Neural cell (in vitro differentiated cells): ENCODE measurements around the gene ARMC9. TPM values are rescaled to one million over a fixed set of nuclear protein-coding genes. Genes with fewer than 3 reads are reported as not detected.

Source experiments
- H2AFZ ChIP-seq: fragments of 200-600, 300-800 bp; sonication (generic), shearing (Covaris generic); 2 replicates; pipeline ENCODE4 v1.6.0; 2014; ENCODE audit warnings: low read depth, mild to moderate bottlenecking, antibody characterized with exemption, low read length, moderate library complexity
- H3F3A ChIP-seq: fragments of 200-600 bp; shearing (Covaris generic); 2 replicates; pipeline ENCODE4 v1.6.1; 2016; ENCODE audit warnings: mild to moderate bottlenecking, moderate library complexity, mixed read lengths, antibody characterized with exemption, low read length; ENCODE audit not compliant: insufficient read depth, poor library complexity, severe bottlenecking
- H3K27ac ChIP-seq: fragments of 200-600, 300-800 bp; sonication (generic), shearing (Covaris generic); 2 replicates; pipeline ENCODE4 v1.5.1; 2014; ENCODE audit warnings: mild to moderate bottlenecking, low read length, moderate library complexity
- H3K27me3 ChIP-seq: fragments of 300-800, 200-600 bp; sonication (generic), shearing (Covaris generic); 2 replicates; pipeline ENCODE4 v1.6.0; 2014; ENCODE audit warnings: mild to moderate bottlenecking, low read depth, low read length, moderate library complexity; ENCODE audit not compliant: insufficient read depth
- H3K36me3 ChIP-seq: fragments of 300-800, 200-600 bp; sonication (generic), shearing (Covaris generic); 2 replicates; pipeline ENCODE4 v1.5.1; 2014; ENCODE audit warnings: mild to moderate bottlenecking, antibody characterized with exemption, low read length, moderate library complexity; ENCODE audit not compliant: insufficient read depth
- H3K4me2 ChIP-seq: fragments of 300-800, 200-600 bp; sonication (generic), shearing (Covaris generic); 2 replicates; pipeline ENCODE4 v1.6.0; 2014; ENCODE audit warnings: mild to moderate bottlenecking, low read length
- H3K4me3 ChIP-seq: fragments of 300-800, 200-600 bp; sonication (generic), shearing (Covaris generic); 2 replicates; pipeline ENCODE4 v1.5.1; 2014; ENCODE audit warnings: mild to moderate bottlenecking, low read length, moderate library complexity
- H3K79me2 ChIP-seq: fragments of 200-600 bp; shearing (Covaris generic); replicated peaks from 2 replicates; pipeline ENCODE4 v1.6.0; 2014; ENCODE audit warnings: mild to moderate bottlenecking, low read length, moderate library complexity; ENCODE audit not compliant: insufficient read depth
- H3K9ac ChIP-seq: fragments of 300-800, 200-600 bp; sonication (generic), shearing (Covaris generic); 2 replicates; pipeline ENCODE4 v1.6.1; 2016; ENCODE audit warnings: mild to moderate bottlenecking, low read length, mixed read lengths
- H3K9me2 ChIP-seq: fragments of 200-600 bp; shearing (Covaris generic); 2 replicates; pipeline ENCODE4 v1.6.1; 2016; ENCODE audit warnings: mild to moderate bottlenecking, low read length, mixed read lengths; ENCODE audit not compliant: insufficient read depth
- H3K9me3 ChIP-seq: fragments of 200-600, 300-800 bp; sonication (generic), shearing (Covaris generic); 2 replicates; pipeline ENCODE4 v1.6.1; 2016; ENCODE audit warnings: mild to moderate bottlenecking, mixed run types, low read length, moderate library complexity, mixed read lengths
- H4K20me1 ChIP-seq: fragments of 200-600 bp; shearing (Covaris generic); 2 replicates; pipeline ENCODE4 v1.6.1; 2016; ENCODE audit warnings: mild to moderate bottlenecking, mixed run types; ENCODE audit not compliant: insufficient read depth
- EP300 ChIP-seq: fragments of 450-650 bp; conservative IDR thresholded peaks from 2 replicates; pipeline ENCODE4 v1.6.1; 2014; ENCODE audit warnings: antibody characterized with exemption, mild to moderate bottlenecking, moderate library complexity; ENCODE audit not compliant: poor library complexity, severe bottlenecking
- EZH2 ChIP-seq: fragments of 200-600, 300-800 bp; shearing (Covaris generic), sonication (generic); IDR thresholded peaks from 2 replicates; pipeline ENCODE4 v1.6.1; 2014; ENCODE audit warnings: antibody characterized with exemption, low read length, borderline replicate concordance, mild to moderate bottlenecking; ENCODE audit not compliant: insufficient read depth, poor library complexity, severe bottlenecking
- MXI1 ChIP-seq: fragments of 450-650 bp; conservative IDR thresholded peaks from 2 replicates; pipeline ENCODE4 v1.6.1; 2014; ENCODE audit warnings: antibody characterized with exemption, mild to moderate bottlenecking; ENCODE audit not compliant: poor library complexity, severe bottlenecking
- POLR2AphosphoS5 ChIP-seq: IDR thresholded peaks from 2 replicates; pipeline ENCODE4 v1.6.1; 2012
- RAD21 ChIP-seq: fragments of 450-650 bp; conservative IDR thresholded peaks from 2 replicates; pipeline ENCODE4 v1.6.1; 2014; ENCODE audit warnings: antibody characterized with exemption, mild to moderate bottlenecking, moderate library complexity
- SMC3 ChIP-seq: fragments of 450-650 bp; conservative IDR thresholded peaks from 2 replicates; pipeline ENCODE4 v1.6.1; 2014; ENCODE audit warnings: antibody characterized with exemption, mild to moderate bottlenecking, moderate library complexity; ENCODE audit not compliant: poor library complexity
- TAF1 ChIP-seq: IDR thresholded peaks from 2 replicates; pipeline ENCODE4 v1.6.1; 2012; ENCODE audit warnings: low read depth
- polyA plus RNA-seq: library from polyadenylated mRNA; depleted of rRNA; stranded (reverse); fragments of >200 nt; gene quantifications from 2 replicates; pipeline ENCODE4 v1.2.3, GENCODE V29; 2014
- TF ChIP-seq, protein P1 (sequence below): IDR thresholded peaks from 2 replicates; pipeline ENCODE4 v1.6.1; 2012; ENCODE audit warnings: borderline replicate concordance
- TF ChIP-seq, protein P2 (sequence below): fragments of 450-650 bp; IDR thresholded peaks from 2 replicates; pipeline ENCODE4 v1.5.1; 2014; ENCODE audit warnings: antibody characterized with exemption, mild to moderate bottlenecking, moderate library complexity; ENCODE audit not compliant: poor library complexity, severe bottlenecking

Gene ARMC9
- polyA plus RNA-seq, 1 donor from 2014 or later: 13.9 TPM

DNA sequence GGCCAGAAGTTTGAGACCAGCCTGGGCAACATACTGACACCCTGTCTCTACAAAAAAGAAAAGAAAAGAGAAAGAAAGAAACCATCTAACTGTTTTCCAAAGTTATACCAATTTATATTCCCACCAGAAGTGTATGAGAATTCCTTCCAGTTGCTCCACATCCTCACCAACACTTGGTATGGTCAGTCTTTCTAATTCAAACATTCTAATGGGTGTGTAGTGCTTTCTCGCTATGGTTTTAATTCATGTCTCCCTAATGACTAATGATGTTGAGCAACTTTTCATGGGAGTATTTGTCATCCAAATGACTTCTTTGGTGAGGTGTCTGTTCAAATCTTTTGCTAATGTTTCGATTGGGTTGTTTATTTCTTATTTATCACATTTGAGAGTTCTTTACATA lies 186.5 kb downstream of the ARMC9 start:
- Histone ChIP-seq H3K4me2 (no peak overlapping the region), H3K9me2 (no peaks in the 10 kb centered on the region), H3F3A (no peaks in the 10 kb centered on the region), H3K36me3 (no peaks in the 10 kb centered on the region), H3K9ac (no peak overlapping the region), H3K27ac (no peak overlapping the region), H2AFZ (no peak overlapping the region), H3K27me3 (no peaks in the 10 kb centered on the region), H3K9me3 (no peaks in the 10 kb centered on the region), H3K79me2 (no peaks in the 10 kb centered on the region), H4K20me1 (no peaks in the 10 kb centered on the region), H3K4me3 (no peak overlapping the region)
- TF ChIP-seq, protein P1, sequence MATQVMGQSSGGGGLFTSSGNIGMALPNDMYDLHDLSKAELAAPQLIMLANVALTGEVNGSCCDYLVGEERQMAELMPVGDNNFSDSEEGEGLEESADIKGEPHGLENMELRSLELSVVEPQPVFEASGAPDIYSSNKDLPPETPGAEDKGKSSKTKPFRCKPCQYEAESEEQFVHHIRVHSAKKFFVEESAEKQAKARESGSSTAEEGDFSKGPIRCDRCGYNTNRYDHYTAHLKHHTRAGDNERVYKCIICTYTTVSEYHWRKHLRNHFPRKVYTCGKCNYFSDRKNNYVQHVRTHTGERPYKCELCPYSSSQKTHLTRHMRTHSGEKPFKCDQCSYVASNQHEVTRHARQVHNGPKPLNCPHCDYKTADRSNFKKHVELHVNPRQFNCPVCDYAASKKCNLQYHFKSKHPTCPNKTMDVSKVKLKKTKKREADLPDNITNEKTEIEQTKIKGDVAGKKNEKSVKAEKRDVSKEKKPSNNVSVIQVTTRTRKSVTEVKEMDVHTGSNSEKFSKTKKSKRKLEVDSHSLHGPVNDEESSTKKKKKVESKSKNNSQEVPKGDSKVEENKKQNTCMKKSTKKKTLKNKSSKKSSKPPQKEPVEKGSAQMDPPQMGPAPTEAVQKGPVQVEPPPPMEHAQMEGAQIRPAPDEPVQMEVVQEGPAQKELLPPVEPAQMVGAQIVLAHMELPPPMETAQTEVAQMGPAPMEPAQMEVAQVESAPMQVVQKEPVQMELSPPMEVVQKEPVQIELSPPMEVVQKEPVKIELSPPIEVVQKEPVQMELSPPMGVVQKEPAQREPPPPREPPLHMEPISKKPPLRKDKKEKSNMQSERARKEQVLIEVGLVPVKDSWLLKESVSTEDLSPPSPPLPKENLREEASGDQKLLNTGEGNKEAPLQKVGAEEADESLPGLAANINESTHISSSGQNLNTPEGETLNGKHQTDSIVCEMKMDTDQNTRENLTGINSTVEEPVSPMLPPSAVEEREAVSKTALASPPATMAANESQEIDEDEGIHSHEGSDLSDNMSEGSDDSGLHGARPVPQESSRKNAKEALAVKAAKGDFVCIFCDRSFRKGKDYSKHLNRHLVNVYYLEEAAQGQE: no peak
- TF ChIP-seq EP300 (no peak), POLR2AphosphoS5 (no peak), SMC3 (no peak), TAF1 (no peak), EZH2 (no peak), MXI1 (no peak)

DNA sequence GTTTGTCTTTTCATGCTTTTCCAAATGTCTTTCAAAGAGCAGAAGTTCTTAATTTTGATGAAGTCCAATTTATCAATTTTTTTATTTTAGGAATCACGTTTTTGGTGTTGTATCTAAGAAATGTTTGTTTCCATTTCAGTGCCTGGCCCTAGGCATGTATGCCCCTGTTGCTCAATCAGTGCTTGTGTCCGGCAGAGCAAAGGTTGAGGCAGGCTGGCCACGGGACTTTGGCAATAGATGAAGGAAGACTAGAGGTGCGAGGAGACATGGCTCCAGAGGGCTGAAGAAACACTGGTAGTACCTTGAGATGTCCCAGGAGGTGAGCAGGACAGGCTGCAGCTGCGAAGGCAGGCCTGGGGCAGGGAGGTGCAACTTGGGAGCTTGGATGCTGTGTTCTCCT lies 187.0 kb downstream of the ARMC9 start:
- no peaks in the 10 kb centered on the region for H3K9me3 ChIP-seq

More for the DNA sequence above, 187.0 kb downstream of the ARMC9 start:
- H3F3A ChIP-seq: no peaks in the 10 kb centered on the region
- no peaks in the 10 kb centered on the region for H4K20me1 ChIP-seq
- TF ChIP-seq MXI1: no peak
- no peak for TF ChIP-seq POLR2AphosphoS5
- no peak for TF ChIP-seq TAF1
- TF ChIP-seq RAD21: no peak
- TF ChIP-seq, protein P2, sequence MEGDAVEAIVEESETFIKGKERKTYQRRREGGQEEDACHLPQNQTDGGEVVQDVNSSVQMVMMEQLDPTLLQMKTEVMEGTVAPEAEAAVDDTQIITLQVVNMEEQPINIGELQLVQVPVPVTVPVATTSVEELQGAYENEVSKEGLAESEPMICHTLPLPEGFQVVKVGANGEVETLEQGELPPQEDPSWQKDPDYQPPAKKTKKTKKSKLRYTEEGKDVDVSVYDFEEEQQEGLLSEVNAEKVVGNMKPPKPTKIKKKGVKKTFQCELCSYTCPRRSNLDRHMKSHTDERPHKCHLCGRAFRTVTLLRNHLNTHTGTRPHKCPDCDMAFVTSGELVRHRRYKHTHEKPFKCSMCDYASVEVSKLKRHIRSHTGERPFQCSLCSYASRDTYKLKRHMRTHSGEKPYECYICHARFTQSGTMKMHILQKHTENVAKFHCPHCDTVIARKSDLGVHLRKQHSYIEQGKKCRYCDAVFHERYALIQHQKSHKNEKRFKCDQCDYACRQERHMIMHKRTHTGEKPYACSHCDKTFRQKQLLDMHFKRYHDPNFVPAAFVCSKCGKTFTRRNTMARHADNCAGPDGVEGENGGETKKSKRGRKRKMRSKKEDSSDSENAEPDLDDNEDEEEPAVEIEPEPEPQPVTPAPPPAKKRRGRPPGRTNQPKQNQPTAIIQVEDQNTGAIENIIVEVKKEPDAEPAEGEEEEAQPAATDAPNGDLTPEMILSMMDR: no peak
- no peak for TF ChIP-seq EP300
- TF ChIP-seq, protein P1: no peak
- TF ChIP-seq SMC3: no peak
- no peak for TF ChIP-seq EZH2
- H3K9ac ChIP-seq: no peak overlapping the region
- H3K36me3 ChIP-seq: no peaks in the 10 kb centered on the region
- no peaks in the 10 kb centered on the region for H3K9me2 ChIP-seq
- H3K4me3 ChIP-seq: no peak overlapping the region
- H3K4me2 ChIP-seq: no peak overlapping the region
- H3K27me3 ChIP-seq: no peaks in the 10 kb centered on the region
- no peak overlapping the region for H3K27ac ChIP-seq
- H2AFZ ChIP-seq: no peak overlapping the region
- no peaks in the 10 kb centered on the region for H3K79me2 ChIP-seq
